Thymus (tissue), 11 donors: ENCODE data around the gene FABP7. TPM values are rescaled to one million over a fixed set of nuclear protein-coding genes. Genes with fewer than 3 reads are reported as not detected.

ENCODE experiments used
- DNase-seq, 9 donors: peaks; one replicate each; pipeline ENCODE4 v3.0.0-alpha.2; 2013; ENCODE audit warnings: low spot score in 9 of 9, low read depth in 6 of 9, missing footprints in 1 of 9
- H3K27ac ChIP-seq, 2 donors: one replicate each; pipeline ENCODE4 v1.5.1; 2013; ENCODE audit warnings: control low read depth in 1 of 2, low read depth in 1 of 2, low read length in 1 of 2, mild to moderate bottlenecking in 1 of 2, moderate library complexity in 1 of 2
- H3K27me3 ChIP-seq, 2 donors: one replicate each; pipeline ENCODE4 v1.5.1; 2013; ENCODE audit warnings: low read length in 1 of 2; ENCODE audit not compliant: control insufficient read depth in 2 of 2, insufficient read depth in 1 of 2
- H3K36me3 ChIP-seq, 2 donors: one replicate each; pipeline ENCODE4 v1.5.1; 2013; ENCODE audit warnings: low read length in 1 of 2, mild to moderate bottlenecking in 1 of 2, moderate library complexity in 1 of 2; ENCODE audit not compliant: control insufficient read depth in 2 of 2, insufficient read depth in 2 of 2
- H3K4me1 ChIP-seq, 2 donors: one replicate each; pipeline ENCODE4 v1.5.1; 2013; ENCODE audit warnings: low read length in 2 of 2; ENCODE audit not compliant: control insufficient read depth in 2 of 2, insufficient read depth in 2 of 2
- H3K4me3 ChIP-seq, 2 donors: one replicate each; pipeline ENCODE4 v1.5.1; 2013; ENCODE audit warnings: low read length in 2 of 2, control low read depth in 1 of 2, mild to moderate bottlenecking in 1 of 2
- H3K9me3 ChIP-seq, 2 donors: one replicate each; pipeline ENCODE4 v1.5.1; 2013; ENCODE audit warnings: low read length in 1 of 2, mild to moderate bottlenecking in 1 of 2; ENCODE audit not compliant: control insufficient read depth in 2 of 2, insufficient read depth in 1 of 2
- WGBS: extraction: QIAGEN DNeasy Blood & Tissue Kit; methylation state at CpG from one replicate; pipeline ENCODE4 v1.1.7; 2013; 5-methylcytosine and 5-hydroxymethylcytosine counted together
- polyA plus RNA-seq: library from polyadenylated mRNA; stranded (reverse); fragments of 200-250 nt; gene quantifications from one replicate; pipeline ENCODE4 v1.2.3, GENCODE V29; 2013
- total RNA-seq: library from RNA; stranded (reverse); fragments of 120-200 nt; gene quantifications from one replicate; pipeline ENCODE4 v1.2.4, GENCODE V29; 2013
- donor health status: healthy.

FABP7 gene
- total and polyA plus RNA-seq, 2 donors: 1.9 to 7.1 TPM

GRCh38 chr6:122752459-122752858, 27.1 kb upstream of the FABP7 start:
- Histone ChIP-seq H3K27ac (no peak overlapping the region), H3K36me3 (no peaks in the 10 kb centered on the region)
- WGBS: 42% methylated on average over 1 of the region's 1 CpG

GRCh38 chr6:122753000-122753687, 26.4 kb upstream of the FABP7 start:
- Histone ChIP-seq H3K27me3 (no peaks in the 10 kb centered on the region), H3K9me3 (no peaks in the 10 kb centered on the region), H3K4me3 (no peak overlapping the region), H3K36me3 (no peaks in the 10 kb centered on the region), H3K4me1 (peaks cover 0 to 4% of the 10 kb centered on the region in 2 donors), H3K27ac (no peak overlapping the region)
- 95% methylated on average over 10 of the region's 10 CpGs for WGBS
- no peak for DNase-seq

More at GRCh38 chr6:122752459-122752858, 27.1 kb upstream of the FABP7 start:
- Histone ChIP-seq H3K9me3 (no peaks in the 10 kb centered on the region), H3K27me3 (no peaks in the 10 kb centered on the region), H3K4me3 (no peak overlapping the region), H3K4me1 (peaks cover 0 to 4% of the 10 kb centered on the region in 2 donors)
- DNase-seq: no peak

GRCh38 chr6:122753688-122754056, 25.8 kb upstream of the FABP7 start:
- Histone ChIP-seq H3K4me3 (no peak overlapping the region), H3K36me3 (no peaks in the 10 kb centered on the region), H3K27ac (no peak overlapping the region), H3K4me1 (peaks cover 0 to 4% of the 10 kb centered on the region in 2 donors), H3K27me3 (no peaks in the 10 kb centered on the region), H3K9me3 (no peaks in the 10 kb centered on the region)
- WGBS: 74% methylated on average over 5 of the region's 5 CpGs
- no peak for DNase-seq

GRCh38 chr6:122754191-122754731, 25.3 kb upstream of the FABP7 start:
- WGBS: 80% methylated on average over 5 of the region's 5 CpGs
- no peak overlapping the region for H3K27ac ChIP-seq
- no peaks in the 10 kb centered on the region for H3K36me3 ChIP-seq
- no peaks in the 10 kb centered on the region for H3K9me3 ChIP-seq
- H3K27me3 ChIP-seq: no peaks in the 10 kb centered on the region
- no peak overlapping the region for H3K4me3 ChIP-seq
- H3K4me1 ChIP-seq: peaks cover 0 to 4% of the 10 kb centered on the region in 2 donors
- no peak for DNase-seq

- no peak overlapping the region for H3K4me3 ChIP-seq
- H3K36me3 ChIP-seq: no peaks in the 10 kb centered on the region
- no peak for DNase-seq
- H3K9me3 ChIP-seq: no peaks in the 10 kb centered on the region
- WGBS: 89% methylated on average over 9 of the region's 9 CpGs
- H3K27ac ChIP-seq: no peak overlapping the region
- peaks cover 0 to 4% of the 10 kb centered on the region in 2 donors for H3K4me1 ChIP-seq
- H3K27me3 ChIP-seq: no peaks in the 10 kb centered on the region
These were observed 23.6 kb upstream of the FABP7 start for GRCh38 chr6:122755901-122756300.

- 89% methylated on average over 1 of the region's 1 CpG for WGBS
- H3K27ac ChIP-seq: no peak overlapping the region
- no peak for DNase-seq
- no peaks in the 10 kb centered on the region for H3K9me3 ChIP-seq
- no peaks in the 10 kb centered on the region for H3K36me3 ChIP-seq
- no peaks in the 10 kb centered on the region for H3K4me1 ChIP-seq
- H3K4me3 ChIP-seq: no peak overlapping the region
- no peaks in the 10 kb centered on the region for H3K27me3 ChIP-seq
These were observed 20.6 kb upstream of the FABP7 start for GRCh38 chr6:122758927-122759334.

- Histone ChIP-seq H3K4me3 (no peak overlapping the region), H3K27me3 (no peaks in the 10 kb centered on the region), H3K4me1 (no peaks in the 10 kb centered on the region), H3K36me3 (no peaks in the 10 kb centered on the region), H3K27ac (no peak overlapping the region), H3K9me3 (no peaks in the 10 kb centered on the region)
- DNase-seq: no peak
These were observed 19.2 kb upstream of the FABP7 start for GRCh38 chr6:122760330-122760729.

- no peak overlapping the region for H3K27ac ChIP-seq
- no peaks in the 10 kb centered on the region for H3K27me3 ChIP-seq
- H3K4me1 ChIP-seq: no peaks in the 10 kb centered on the region
- no peaks in the 10 kb centered on the region for H3K9me3 ChIP-seq
- no peak for DNase-seq
- no peaks in the 10 kb centered on the region for H3K36me3 ChIP-seq
- H3K4me3 ChIP-seq: no peak overlapping the region
These were observed 13.3 kb upstream of the FABP7 start for GRCh38 chr6:122766256-122766655.

- no peaks in the 10 kb centered on the region for H3K9me3 ChIP-seq
- no peak for DNase-seq
- no peaks in the 10 kb centered on the region for H3K36me3 ChIP-seq
- no peaks in the 10 kb centered on the region for H3K27me3 ChIP-seq
- H3K4me3 ChIP-seq: no peak overlapping the region
- no peaks in the 10 kb centered on the region for H3K4me1 ChIP-seq
- no peak overlapping the region for H3K27ac ChIP-seq
- WGBS: 90% methylated on average over 1 of the region's 1 CpG
These were observed 8.5 kb upstream of the FABP7 start for GRCh38 chr6:122770835-122771601.
